ENCODE results near the gene KRT13. TPM values are rescaled to one million over a fixed set of nuclear protein-coding genes. Genes with fewer than 3 reads are reported as not detected.
A peak's percentile ranks its signal among the peaks of the same experiment; 100 is the strongest.

The KRT13 gene
- total and polyA plus RNA-seq, 2 of the 4 experiments (the other 2 are of a cell fraction): 0.18 to 0.56 TPM

DNA sequence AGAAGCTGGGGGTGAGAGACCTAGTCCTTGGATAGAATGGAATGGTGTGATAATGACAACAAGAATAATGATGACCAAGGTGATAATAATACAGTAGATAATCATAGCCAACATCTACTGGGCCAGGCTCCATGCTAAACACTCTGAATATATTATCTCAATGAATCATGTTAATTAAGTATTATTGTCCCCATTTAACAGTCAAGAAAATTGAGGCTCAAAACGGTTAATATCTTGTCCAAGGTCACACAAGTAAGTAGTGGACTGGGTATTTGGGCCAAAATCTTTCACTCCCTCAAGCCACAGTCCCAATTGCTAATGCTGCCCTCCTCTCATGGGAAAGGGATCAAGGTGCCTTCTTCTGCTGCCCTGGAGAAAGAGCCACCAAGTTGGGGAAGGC is 26.6 kb upstream of the KRT13 start:
- no peak overlapping the region for H2AK5ac ChIP-seq (ENCODE audit: low read depth, low read length)
- no peak overlapping the region for H3K14ac ChIP-seq (replicated peaks; ENCODE audit: low read depth, low read length)
- DNase-seq (no peak), ATAC-seq (ENCODE audit: low read depth) (no peak)
- no peak overlapping the region for H4K5ac ChIP-seq (ENCODE audit: low read depth, low read length)
- H2AK9ac ChIP-seq (replicated peaks; ENCODE audit: low read depth, low read length, poor library complexity): no peak overlapping the region
- H3K9me1 ChIP-seq (ENCODE audit: insufficient read depth, low read length): peaks cover 17% of the 10 kb centered on the region
- H2BK15ac ChIP-seq (ENCODE audit: low read depth, low read length): no peak overlapping the region
- H4K8ac ChIP-seq (ENCODE audit: low read depth in 2 of 2, low read length in 2 of 2): no peak overlapping the region
- POLR2A ChIA-PET (ENCODE audit: unreplicated experiment): no interaction called here
- H3K18ac ChIP-seq (ENCODE audit: low read depth, low read length): no peak overlapping the region
- no peak overlapping the region for H3K4me3 ChIP-seq (ENCODE audit: insufficient read depth, low read depth, low read length)
- H3K27ac ChIP-seq (ENCODE audit: insufficient read depth, low read length): no peak overlapping the region
- no TSS peak for BruUV-seq (replicated peaks)
- no peak overlapping the region for H3K23ac ChIP-seq (ENCODE audit: low read depth, low read length)
- H3K56ac ChIP-seq (ENCODE audit: extremely low read depth, insufficient read depth, low read length): no peak overlapping the region
- H3K4me2 ChIP-seq (ENCODE audit: low read depth, low read length): no peak overlapping the region
- no peaks in the 10 kb centered on the region for H3K79me1 ChIP-seq (ENCODE audit: low read depth in 1 of 2, low read length in 2 of 2)
- peaks cover 11% of the 10 kb centered on the region for H3K4me1 ChIP-seq (ENCODE audit: control insufficient read depth, insufficient read depth, low read length)
- dilution Hi-C loops (cut with HindIII; ENCODE audit: low sequenced_read_pairs, unreplicated experiment) (no loop called here), intact Hi-C loops (cut with micrococcal nuclease) (no loop called here), in situ Hi-C loops (cut with MboI; ENCODE audit: low sequenced_read_pairs) (no loop called here)
- H4K20me1 ChIP-seq (ENCODE audit: insufficient read depth, low read length): no peaks in the 10 kb centered on the region
- no peak overlapping the region for H2AFZ ChIP-seq (replicated peaks; ENCODE audit: low read length, poor library complexity)
- peaks cover 2% of the 10 kb centered on the region; the same call in 1 of the 2 replicates for H3K27me3 ChIP-seq (ENCODE audit: control insufficient read depth, insufficient read depth, low read length)
- H3K9me3 ChIP-seq (ENCODE audit: control insufficient read depth, insufficient read depth, low read length): no peaks in the 10 kb centered on the region
- TF ChIP-seq, protein P1, sequence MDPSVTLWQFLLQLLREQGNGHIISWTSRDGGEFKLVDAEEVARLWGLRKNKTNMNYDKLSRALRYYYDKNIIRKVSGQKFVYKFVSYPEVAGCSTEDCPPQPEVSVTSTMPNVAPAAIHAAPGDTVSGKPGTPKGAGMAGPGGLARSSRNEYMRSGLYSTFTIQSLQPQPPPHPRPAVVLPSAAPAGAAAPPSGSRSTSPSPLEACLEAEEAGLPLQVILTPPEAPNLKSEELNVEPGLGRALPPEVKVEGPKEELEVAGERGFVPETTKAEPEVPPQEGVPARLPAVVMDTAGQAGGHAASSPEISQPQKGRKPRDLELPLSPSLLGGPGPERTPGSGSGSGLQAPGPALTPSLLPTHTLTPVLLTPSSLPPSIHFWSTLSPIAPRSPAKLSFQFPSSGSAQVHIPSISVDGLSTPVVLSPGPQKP (IDR thresholded peaks at IDR 0.05; ENCODE audit: borderline replicate concordance, low read depth, low read length): no peak
- TF ChIP-seq RCOR1 (IDR thresholded peaks at IDR 0.05; ENCODE audit: insufficient replicate concordance, low read length) (no peak), MXI1 (IDR thresholded peaks at IDR 0.05; ENCODE audit: borderline replicate concordance, low read depth, low read length) (no peak), SMC3 (IDR thresholded peaks at IDR 0.05; ENCODE audit: low read depth, low read length) (no peak), BHLHE40 (IDR thresholded peaks at IDR 0.05; ENCODE audit: low read depth, low read length) (no peak), CEBPB (IDR thresholded peaks at IDR 0.05; ENCODE audit: low read depth, low read length) (no peak), RFX5 (IDR thresholded peaks at IDR 0.05; ENCODE audit: low read depth, low read length) (no peak), CHD1 (IDR thresholded peaks at IDR 0.05; ENCODE audit: low read depth, low read length) (no peak)
- TF ChIP-seq, protein P2, sequence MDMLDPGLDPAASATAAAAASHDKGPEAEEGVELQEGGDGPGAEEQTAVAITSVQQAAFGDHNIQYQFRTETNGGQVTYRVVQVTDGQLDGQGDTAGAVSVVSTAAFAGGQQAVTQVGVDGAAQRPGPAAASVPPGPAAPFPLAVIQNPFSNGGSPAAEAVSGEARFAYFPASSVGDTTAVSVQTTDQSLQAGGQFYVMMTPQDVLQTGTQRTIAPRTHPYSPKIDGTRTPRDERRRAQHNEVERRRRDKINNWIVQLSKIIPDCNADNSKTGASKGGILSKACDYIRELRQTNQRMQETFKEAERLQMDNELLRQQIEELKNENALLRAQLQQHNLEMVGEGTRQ (IDR thresholded peaks at IDR 0.05; ENCODE audit: low read depth, low read length): no peak
- no CpG with 5 or more reads among the region's 1 CpG for WGBS, 2 experiments (ENCODE audit: extremely low coverage in 2 of 2, insufficient read length in 1 of 2)
- no peak overlapping the region for H3K4ac ChIP-seq (ENCODE audit: low read depth, low read length)
- CTCF ChIA-PET: no interaction called here
- H2BK20ac ChIP-seq (ENCODE audit: low read depth, low read length): no peak overlapping the region; the same call in 1 of the 2 replicates
- no peaks in the 10 kb centered on the region for H3K36me3 ChIP-seq (ENCODE audit: control insufficient read depth, insufficient read depth, low read length)
- H4K91ac ChIP-seq (ENCODE audit: insufficient read depth, low read depth, low read length): no peak overlapping the region
- no peak overlapping the region for H3K9ac ChIP-seq (ENCODE audit: low read depth, low read length)
- peak overlapping the region; percentile 39; the same call in 1 of the 2 replicates for H2BK120ac ChIP-seq (ENCODE audit: low read depth, low read length)
- H2BK5ac ChIP-seq (ENCODE audit: low read depth, low read length, poor library complexity, severe bottlenecking): no peak overlapping the region

Measured in IMR-90 (cell line).